Neural crest cell (in vitro differentiated cells): Measurements from ENCODE around the gene NXPH1. TPM values are rescaled to one million over a fixed set of nuclear protein-coding genes. Genes with fewer than 3 reads are reported as not detected.

Experiments used
- DNase-seq: peaks from one replicate; pipeline ENCODE4 v3.0.0; 2021; ENCODE audit warnings: low read depth, mixed read lengths, low spot score
- H3K27ac Mint-ChIP-seq: one replicate; pipeline ENCODE4 v1.8.0; 2021; ENCODE audit warnings: mild to moderate bottlenecking, mixed read lengths; ENCODE audit not compliant: unreplicated experiment
- H3K27me3 Mint-ChIP-seq: 2 replicates; pipeline ENCODE4 v1.8.0; 2021; ENCODE audit warnings: low read depth, mild to moderate bottlenecking, mixed read lengths
- H3K36me3 Mint-ChIP-seq: 2 replicates; pipeline ENCODE4 v1.8.0; 2021; ENCODE audit warnings: low read depth, mild to moderate bottlenecking, mixed read lengths
- H3K4me1 Mint-ChIP-seq: 2 replicates; pipeline ENCODE4 v1.8.0; 2021; ENCODE audit warnings: mixed read lengths
- H3K4me3 Mint-ChIP-seq: one replicate; pipeline ENCODE4 v1.8.0; 2021; ENCODE audit warnings: mild to moderate bottlenecking, mixed read lengths
- H3K9me3 Mint-ChIP-seq: 2 replicates; pipeline ENCODE4 v1.8.0; 2021; ENCODE audit warnings: mixed read lengths
- long read RNA-seq: library from polyadenylated mRNA; unstranded; transcript quantifications from one replicate; pipeline ENCODE4 v2.0.0, GENCODE V29; 2020
- total RNA-seq: library from RNA; stranded (reverse); gene quantifications from 2 replicates; pipeline ENCODE4 v1.2.1, GENCODE V29; 2021
- TF ChIP-seq, protein P1 (sequence below): fragments of 200-600 bp; sonication (generic); conservative IDR thresholded peaks from 2 replicates; pipeline ENCODE4 v1.5.0; 2021; ENCODE audit warnings: antibody characterized with exemption, mild to moderate bottlenecking

The NXPH1 gene
- total RNA-seq: 1.0 and 1.1 TPM in 2 replicates
- long read RNA-seq: 0 reads

DNA sequence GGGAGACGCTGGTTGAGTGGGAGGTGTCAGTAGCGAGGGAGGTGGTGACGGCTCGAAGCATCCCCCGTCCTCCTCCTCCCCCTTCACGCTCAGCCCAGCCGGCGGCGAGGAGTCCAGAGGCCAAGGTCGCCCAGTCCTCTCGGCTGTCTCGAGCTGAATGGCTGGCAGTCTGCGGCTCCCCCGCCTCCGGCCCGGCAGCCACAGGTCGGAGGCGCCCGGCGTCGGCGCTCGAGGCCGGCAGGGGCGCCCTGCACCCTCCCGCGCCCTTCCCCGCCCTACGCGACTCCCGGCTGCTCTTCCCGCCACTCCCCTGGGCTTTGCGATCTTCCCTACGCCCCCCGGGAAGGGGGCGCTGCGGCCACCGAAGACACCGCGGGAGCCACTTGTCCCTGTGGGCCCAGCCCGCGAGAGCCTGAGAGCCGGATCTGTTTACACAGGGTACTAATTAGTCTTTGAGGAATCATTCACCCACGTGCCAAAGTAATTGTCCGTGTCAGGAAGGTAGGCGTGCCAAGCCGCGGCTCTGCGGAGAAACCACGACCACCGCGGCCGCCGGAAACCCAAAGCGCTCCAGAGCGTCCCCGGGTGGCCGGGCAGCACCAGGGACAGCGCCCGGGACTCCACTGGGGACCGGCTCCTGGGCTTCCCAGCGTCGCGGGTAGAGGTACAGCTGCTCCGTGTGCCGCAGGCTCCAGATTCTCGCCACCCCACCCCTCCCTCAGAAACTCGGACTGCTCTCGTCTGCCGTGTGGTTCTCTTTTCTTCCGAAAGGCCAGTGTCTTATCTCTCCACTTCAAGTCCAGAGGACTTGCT is at the start of gene NXPH1:
NXPH1 (plus strand) TSS at position 133 of the 813 bp plus-strand sequence.
- peaks cover 24% of the 10 kb centered on the region for H3K4me1 Mint-ChIP-seq
- TF ChIP-seq, protein P1, sequence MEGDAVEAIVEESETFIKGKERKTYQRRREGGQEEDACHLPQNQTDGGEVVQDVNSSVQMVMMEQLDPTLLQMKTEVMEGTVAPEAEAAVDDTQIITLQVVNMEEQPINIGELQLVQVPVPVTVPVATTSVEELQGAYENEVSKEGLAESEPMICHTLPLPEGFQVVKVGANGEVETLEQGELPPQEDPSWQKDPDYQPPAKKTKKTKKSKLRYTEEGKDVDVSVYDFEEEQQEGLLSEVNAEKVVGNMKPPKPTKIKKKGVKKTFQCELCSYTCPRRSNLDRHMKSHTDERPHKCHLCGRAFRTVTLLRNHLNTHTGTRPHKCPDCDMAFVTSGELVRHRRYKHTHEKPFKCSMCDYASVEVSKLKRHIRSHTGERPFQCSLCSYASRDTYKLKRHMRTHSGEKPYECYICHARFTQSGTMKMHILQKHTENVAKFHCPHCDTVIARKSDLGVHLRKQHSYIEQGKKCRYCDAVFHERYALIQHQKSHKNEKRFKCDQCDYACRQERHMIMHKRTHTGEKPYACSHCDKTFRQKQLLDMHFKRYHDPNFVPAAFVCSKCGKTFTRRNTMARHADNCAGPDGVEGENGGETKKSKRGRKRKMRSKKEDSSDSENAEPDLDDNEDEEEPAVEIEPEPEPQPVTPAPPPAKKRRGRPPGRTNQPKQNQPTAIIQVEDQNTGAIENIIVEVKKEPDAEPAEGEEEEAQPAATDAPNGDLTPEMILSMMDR: peak; percentile 54
- H3K27ac Mint-ChIP-seq: no peak within 1 kb of the TSS
- peak within 1 kb of the TSS; percentile 78 for H3K4me3 Mint-ChIP-seq
- H3K36me3 Mint-ChIP-seq: no peaks in the 10 kb centered on the region
- DNase-seq: peak; percentile 59
- peaks cover 86% of the 10 kb centered on the region for H3K27me3 Mint-ChIP-seq
- H3K9me3 Mint-ChIP-seq: no peaks in the 10 kb centered on the region

DNA sequence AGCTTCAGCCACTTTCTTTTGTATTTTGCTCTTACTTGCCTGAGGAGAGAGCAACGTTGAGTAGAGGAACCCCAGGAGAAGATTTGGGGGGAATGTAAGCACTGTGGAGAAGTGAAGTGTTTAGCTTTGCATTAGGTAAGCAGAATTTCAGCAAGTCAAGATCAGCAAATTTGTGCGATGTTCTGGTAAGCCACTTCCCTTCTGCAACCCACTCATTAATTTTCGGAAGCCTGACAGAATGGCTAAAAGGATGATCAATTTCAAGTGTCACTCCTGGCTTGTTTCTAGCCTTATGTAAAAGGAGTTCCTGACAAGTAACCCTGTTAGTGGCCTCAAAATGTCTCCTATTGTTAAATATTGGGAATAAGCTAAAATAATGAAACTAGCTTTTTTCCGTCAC is 48.5 kb upstream of the NXPH1 start:
- no peak overlapping the region for H3K4me3 Mint-ChIP-seq
- no peak for DNase-seq
- H3K4me1 Mint-ChIP-seq: peaks cover 55% of the 10 kb centered on the region
- TF ChIP-seq, protein P1: no peak
- no peak overlapping the region for H3K27ac Mint-ChIP-seq
- no peaks in the 10 kb centered on the region for H3K36me3 Mint-ChIP-seq
- H3K9me3 Mint-ChIP-seq: no peaks in the 10 kb centered on the region
- no peaks in the 10 kb centered on the region for H3K27me3 Mint-ChIP-seq

DNA sequence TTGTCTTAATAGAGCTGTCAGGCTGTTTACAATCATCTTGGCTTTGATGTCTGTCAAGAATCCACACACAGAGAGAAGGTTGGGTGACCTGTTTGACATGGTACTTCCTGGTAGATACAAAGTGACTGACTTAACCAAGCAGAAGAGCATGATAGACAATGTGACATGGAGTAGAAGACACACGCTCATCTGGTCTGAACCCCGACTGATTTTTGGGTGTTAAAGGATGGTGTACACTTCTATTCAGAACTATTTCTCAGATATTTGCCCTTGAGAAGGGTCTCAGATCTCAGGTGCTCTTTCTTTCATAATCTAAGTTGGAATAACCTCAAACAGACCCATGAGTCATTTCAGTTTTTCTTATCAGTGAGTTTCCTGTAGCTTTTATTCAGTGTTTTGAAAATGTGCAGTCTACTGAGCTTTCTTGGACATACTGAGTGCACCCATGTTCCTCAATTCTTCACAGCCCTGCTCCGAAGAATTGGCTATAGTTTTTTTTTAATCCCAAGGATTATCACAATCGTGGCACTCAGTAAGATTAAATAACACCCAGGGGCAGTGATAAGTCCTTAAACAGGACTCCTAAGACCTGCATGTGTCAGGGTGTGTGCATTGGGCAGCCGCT is 46.4 kb upstream of the NXPH1 start:
- no peaks in the 10 kb centered on the region for H3K27me3 Mint-ChIP-seq
- no peaks in the 10 kb centered on the region for H3K9me3 Mint-ChIP-seq
- H3K36me3 Mint-ChIP-seq: no peaks in the 10 kb centered on the region

DNA sequence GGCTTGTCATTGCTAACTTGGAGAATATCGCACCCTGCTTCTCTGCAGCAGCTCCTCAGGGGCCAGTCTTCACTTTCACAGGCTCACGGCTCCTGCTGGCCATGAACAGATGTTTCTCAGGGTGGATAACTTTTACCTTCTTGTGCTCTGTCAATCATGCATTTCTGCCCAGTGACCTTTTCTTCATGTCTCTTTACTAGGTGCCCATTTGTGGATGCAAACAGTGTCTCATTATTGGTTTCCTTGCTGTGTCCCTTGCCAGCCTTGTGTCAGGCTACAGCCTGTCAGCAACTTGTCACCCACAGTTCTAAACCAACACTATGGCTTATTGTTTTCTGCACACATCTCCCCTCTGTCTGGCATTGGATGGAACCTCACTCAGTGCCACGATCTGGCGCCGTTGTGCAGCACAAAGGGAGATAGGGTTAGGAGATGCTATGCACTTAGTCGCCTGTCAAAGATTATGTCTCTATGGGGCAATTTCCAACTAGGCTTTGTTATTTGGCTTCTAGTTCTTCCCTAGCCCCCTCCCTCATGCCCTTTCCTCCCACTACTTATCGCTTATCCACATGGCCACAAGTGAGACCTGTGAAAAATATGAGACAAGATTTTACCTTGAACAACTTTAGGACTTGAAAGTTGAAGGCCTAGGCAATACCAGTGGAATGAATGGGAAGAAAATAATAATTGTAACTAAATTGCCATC is 45.7 kb upstream of the NXPH1 start:
- H3K27ac Mint-ChIP-seq: no peak overlapping the region
- no peaks in the 10 kb centered on the region for H3K27me3 Mint-ChIP-seq
- H3K9me3 Mint-ChIP-seq: no peaks in the 10 kb centered on the region
- H3K4me1 Mint-ChIP-seq: peaks cover 43% of the 10 kb centered on the region
- no peak for DNase-seq
- H3K36me3 Mint-ChIP-seq: no peaks in the 10 kb centered on the region
- peak overlapping the region; percentile 18 for H3K4me3 Mint-ChIP-seq
- TF ChIP-seq, protein P1: no peak

More for the DNA sequence above, 46.4 kb upstream of the NXPH1 start:
- Mint-ChIP-seq H3K4me3 (no peak overlapping the region), H3K27ac (no peak overlapping the region), H3K4me1 (peaks cover 48% of the 10 kb centered on the region)
- TF ChIP-seq, protein P1: no peak
- DNase-seq: no peak

DNA sequence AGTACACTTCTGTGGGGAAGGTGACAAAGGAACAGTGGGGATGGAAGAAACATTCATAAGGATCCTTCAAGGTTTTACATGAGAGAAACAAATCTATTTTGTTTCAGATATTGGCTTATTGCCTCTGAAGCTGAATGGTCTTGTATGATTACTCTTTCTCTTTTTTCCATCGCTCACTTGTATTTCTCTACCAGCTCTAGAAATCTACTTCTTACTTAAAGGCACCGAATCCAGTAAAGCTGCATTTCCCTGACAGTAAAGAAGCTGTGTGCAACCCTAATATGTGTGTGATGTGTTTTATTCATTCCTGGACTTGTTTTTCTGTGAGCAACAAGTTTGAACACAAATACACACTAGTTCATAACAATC is 45.2 kb upstream of the NXPH1 start:
- Mint-ChIP-seq H3K27me3 (no peaks in the 10 kb centered on the region), H3K4me1 (peaks cover 43% of the 10 kb centered on the region), H3K4me3 (no peak overlapping the region), H3K36me3 (no peaks in the 10 kb centered on the region), H3K27ac (no peak overlapping the region), H3K9me3 (no peaks in the 10 kb centered on the region)
- no peak for DNase-seq
- TF ChIP-seq, protein P1: no peak
